GM18873 (cell line): ENCODE data around the gene RNF128.

Source experiments
- ATAC-seq: cut with Tn5 transposase; IDR thresholded peaks from one replicate; pipeline ENCODE4 v1.9.1; 2021; ENCODE audit warnings: mild to moderate bottlenecking, moderate library complexity, moderate number of reproducible peaks; ENCODE audit not compliant: unreplicated experiment, low FRiP score

RNF128 gene, protein sequence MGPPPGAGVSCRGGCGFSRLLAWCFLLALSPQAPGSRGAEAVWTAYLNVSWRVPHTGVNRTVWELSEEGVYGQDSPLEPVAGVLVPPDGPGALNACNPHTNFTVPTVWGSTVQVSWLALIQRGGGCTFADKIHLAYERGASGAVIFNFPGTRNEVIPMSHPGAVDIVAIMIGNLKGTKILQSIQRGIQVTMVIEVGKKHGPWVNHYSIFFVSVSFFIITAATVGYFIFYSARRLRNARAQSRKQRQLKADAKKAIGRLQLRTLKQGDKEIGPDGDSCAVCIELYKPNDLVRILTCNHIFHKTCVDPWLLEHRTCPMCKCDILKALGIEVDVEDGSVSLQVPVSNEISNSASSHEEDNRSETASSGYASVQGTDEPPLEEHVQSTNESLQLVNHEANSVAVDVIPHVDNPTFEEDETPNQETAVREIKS

DNA sequence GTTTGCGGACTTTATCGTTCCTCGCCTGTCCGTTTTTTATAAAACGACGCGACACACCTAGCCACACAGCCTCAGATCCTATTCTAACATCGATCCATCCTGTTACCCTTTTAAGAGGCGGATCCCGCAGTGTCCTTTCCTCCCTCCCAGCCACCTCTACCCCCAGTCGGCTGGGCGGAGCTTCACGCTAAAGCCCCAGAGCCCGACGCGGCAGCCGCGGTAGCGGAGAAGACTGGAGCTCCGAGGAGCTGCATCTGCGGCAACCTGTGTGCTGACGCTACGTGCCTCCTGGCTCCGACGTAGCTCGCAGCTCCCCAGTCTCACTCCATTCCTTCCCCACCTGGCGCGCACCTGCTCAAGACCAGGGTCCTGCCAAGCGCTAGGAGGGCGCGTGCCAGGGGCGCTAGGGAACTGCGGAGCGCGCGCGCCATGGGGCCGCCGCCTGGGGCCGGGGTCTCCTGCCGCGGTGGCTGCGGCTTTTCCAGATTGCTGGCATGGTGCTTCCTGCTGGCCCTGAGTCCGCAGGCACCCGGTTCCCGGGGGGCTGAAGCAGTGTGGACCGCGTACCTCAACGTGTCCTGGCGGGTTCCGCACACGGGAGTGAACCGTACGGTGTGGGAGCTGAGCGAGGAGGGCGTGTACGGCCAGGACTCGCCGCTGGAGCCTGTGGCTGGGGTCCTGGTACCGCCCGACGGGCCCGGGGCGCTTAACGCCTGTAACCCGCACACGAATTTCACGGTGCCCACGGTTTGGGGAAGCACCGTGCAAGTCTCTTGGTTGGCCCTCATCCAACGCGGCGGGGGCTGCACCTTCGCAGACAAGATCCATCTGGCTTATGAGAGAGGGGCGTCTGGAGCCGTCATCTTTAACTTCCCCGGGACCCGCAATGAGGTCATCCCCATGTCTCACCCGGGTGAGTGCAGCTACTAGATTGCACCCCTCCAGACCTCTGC is at the start of gene RNF128:
Gene RNF128 (plus strand): TSS at position 217 of the 953 bp plus-strand sequence. CDS start 213 bp downstream, at position 430.
- ATAC-seq, result no peak

DNA sequence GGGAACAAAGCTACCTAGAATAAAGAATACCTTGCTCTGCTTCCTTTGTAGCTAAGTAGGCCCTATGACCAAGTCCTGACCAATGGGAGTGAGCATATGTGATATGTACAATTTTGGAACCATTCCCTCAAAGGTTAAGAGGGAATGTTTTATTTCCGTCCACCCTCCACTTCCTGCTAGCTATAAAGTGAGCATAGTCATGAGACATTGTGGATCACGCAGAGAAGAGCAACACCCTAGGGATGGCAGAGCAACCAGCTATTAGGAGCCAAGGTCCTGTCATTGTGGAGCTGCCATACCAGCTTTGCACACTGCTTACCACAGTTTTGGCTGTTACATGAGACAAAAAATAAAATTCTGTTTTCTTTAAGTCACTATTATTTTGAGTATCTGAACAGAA is 45.8 kb upstream of the RNF128 start:
- no peak for ATAC-seq

DNA sequence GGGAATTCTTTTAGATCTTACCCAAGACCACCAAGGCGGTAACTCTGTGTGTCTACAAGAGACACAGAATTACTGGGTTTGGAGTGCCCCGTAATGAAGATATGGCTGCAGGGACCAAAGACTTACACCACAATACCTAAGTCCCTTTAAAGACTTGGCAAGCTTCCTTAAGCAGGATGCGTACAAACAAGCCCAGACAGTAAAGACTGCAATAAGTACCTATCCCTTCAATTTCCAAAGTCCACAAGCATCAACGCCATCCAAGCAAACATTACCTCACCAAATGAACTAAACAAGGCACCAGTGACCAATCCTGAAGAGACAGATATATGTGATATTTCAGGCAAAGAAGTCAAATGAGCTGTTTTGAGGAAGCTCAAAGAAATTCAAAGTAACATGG is 42.3 kb upstream of the RNF128 start:
- ATAC-seq, result no peak

DNA sequence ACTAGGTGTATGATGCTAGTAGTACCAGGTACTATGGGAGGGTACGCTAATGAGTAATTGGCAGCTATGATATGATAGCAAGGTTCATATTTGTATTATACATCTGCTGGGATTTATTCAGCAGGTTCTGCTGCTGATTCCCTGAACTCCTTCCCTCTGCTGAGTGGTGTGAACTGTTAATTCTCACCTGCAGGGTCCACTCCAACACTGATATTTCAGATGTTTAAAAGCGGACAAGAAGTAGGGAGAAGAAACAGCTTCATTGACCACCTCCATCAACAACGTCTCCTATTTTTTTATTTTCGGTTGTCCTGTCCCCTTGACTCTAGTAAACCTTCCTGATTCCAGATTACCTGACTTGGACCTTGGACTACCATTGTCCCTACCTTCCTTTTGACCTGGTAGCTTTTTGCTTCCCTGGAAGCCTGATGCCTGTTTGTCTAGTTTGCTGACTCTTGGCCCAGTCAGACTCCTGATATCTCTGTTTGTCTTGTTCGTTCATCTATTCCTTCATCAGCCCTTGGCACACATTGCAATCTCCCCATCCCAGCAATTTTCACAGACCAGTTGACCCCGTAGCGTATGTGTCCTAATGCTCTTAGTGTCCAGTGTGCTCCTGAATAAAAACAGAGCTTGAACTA is 34.0 kb upstream of the RNF128 start:
- no peak for ATAC-seq

DNA sequence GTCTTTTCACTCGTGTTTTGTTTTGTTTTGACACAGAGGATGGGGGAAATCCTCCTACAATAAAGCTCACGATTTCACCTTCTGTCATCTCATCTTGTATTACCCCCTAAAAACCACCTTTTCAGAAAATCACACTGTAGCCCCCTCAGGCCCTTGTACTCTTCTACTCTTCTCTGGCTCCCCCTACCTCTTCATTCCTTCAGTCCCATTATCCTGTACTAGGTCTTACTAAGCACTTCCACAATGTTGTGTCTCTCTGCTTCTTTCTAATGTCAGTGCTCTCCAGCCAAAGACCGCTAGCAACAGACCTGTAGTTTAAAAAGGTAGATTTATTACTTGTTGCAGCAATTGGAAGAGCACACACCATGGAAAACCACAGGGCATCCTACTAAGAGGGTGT is 30.0 kb upstream of the RNF128 start:
- no peak for ATAC-seq

DNA sequence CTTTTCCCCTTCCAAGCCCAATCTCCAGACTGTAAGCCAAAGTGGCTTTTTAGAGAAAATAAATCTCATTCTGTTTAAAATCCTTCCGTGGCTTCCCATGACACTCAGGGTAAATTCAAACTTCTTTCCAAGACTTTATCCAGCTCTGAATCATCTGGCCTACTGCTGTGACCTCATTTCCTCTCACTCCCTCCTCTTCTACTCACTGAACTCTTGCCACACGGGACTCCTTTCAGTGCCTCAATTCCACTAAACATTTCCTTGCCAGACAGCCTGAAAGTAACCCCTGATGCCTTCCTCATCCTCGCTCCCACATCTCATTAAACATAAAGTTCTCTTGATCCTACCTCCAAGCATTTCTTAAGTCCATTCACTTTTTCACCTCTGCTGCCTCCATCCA is 27.8 kb upstream of the RNF128 start:
- ATAC-seq, result no peak

DNA sequence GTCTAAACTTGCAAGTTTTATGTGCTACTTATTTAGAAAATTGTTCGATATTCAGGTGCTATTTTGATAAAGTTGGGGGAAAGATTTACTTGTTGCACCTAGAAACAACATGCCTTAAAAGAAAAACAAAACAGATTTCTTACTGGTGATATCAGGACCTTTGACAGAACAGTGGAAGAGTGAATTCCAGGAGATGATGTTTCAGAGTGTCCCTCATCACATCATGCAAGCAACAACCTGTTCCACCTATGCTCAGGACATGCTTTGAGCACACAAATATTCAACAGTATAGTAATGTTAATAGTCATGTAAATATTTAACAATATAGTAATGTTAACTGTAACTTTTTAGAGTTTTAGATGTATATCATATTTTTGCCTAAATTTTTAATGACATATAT is 23.9 kb upstream of the RNF128 start:
- no peak for ATAC-seq

DNA sequence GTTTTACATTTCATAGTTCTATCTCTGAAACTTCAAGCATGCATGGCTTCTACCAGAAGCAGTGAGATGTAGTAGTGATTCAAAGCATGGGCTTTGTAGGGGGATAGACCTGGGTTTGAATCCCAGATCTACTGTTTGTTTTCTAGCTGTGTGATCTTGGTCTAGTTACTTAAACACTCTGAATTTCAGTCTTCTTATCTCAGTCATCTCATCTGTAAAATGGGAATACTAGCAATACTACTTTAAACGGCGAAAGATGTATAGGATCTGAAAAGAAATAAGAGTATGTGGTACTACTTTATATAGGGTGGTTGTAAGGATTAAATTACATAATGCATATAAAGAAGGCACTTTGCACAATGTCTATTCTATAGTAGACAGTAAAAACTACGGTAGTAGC is 20.0 kb upstream of the RNF128 start:
- ATAC-seq, result no peak

DNA sequence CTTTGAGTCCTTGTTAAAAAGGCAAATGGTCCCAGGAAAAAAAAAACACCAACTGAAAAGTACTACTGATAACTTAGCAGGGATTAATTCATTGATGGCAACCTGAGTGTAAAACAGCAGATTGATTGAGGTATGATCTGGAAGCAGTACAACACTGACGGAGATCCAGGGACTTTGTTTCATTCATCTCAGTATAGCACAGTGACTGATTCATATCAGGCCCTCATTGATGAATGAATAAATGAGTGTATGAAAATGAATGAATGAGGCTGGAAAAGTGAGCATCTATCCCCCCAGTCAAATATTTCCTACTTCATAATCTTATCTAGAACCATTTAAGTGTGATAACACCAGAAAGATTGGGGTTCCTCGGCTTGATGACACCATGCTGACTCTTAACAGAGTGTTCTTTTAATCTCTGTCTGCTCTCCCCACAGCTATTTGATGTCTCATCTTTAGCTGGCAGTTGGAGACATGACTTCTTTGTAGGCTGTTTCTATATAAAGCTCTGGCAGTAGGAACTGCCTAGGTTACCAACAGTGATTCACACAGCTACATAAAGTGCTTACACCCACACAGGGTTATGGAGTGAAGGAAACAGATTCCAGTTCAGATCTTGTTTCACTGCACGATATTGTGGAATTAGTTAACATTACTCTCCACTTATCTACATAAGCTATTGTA is 18.6 kb upstream of the RNF128 start:
- no peak for ATAC-seq

DNA sequence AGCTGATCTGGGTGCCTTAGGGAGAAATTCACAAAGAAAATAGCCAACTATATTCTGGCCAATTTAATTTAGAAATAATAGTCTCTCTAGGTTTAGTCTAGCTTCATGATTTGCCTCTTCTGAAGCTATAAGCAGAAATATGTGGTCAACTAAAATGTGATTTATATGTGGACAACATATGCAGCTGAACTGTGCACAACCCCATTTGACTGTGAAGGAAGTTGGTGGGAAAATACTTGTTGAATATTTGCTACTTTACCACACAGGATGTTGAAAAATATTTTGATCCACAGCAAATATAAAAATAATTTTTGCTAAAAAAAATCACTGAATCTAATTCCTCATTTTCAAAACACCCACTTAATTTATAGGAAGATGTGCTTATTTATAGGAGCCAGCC is 15.7 kb upstream of the RNF128 start:
- ATAC-seq, result no peak

DNA sequence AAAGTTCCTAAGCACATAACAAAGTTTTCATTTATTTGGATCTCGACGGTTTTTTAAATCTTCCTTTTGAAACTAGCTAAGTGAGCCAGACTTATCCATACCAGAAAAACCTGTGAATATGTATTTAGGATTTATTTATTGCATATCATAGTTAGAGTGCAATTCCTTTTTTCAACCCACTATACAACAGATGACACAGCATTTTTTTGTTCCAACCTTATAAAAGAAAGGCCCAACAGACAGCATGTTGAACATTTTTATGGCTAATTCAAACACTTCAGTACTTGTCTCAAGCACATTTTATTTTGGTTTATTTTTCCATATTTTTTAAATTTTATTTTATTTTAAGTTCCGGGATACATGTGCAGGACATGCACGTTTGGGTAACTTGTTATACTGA is 15.1 kb upstream of the RNF128 start:
- ATAC-seq, result no peak

DNA sequence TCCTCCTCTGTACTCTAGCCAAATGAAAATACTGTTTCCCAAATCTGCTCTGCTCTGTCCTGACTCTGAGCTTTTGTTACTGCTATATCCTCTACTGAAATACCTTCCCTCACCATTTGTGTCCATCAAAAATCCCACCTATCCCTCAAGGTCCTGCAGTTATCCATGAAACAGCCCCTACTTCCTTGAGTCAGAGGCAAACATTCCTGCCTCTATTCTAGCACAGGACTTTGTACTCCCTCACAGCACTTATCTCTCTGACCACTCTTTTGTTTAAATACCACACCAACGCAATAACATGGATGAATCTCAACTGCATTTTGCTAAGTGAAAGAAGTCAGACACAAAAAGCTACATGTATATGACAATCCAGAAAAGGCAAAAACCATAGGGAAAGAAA is 10.5 kb upstream of the RNF128 start:
- ATAC-seq, result no peak

DNA sequence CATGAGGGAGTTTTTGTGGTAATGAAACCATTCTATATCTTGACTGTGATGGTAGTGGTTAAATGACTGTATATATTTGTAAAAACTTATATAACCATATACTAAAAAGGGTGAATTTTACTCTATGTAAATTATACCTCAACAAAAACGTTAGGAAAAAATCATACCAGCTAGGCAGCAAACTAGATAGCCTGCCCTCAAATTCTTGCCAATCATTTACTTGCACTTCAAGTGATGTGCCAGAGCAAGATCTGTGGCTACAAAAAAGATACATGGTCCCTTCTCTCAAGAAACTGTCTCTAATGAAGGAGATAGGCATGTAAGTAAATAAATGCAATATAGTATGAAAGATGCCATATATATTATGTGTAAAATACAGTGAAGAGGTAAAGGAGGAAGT is 10.0 kb upstream of the RNF128 start:
- no peak for ATAC-seq

DNA sequence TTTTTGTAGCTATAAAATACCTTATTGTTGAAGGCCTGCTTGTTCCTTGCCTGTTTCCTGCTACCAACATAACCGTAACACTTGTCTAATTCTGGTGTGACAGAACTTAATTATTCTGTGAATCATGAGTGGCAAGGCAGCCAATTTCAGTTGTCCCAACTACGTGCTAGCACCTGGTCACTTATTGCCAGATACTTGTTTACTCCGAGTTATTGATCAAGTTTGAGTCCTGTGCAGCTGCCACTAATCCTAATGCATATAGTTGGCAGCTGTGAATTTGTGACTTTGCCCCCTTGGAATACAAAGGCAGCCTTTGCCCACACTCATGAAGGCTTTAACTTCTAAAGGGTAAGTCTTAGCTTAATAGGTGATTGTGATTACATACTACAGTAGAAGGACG is 7.8 kb upstream of the RNF128 start:
- no peak for ATAC-seq

DNA sequence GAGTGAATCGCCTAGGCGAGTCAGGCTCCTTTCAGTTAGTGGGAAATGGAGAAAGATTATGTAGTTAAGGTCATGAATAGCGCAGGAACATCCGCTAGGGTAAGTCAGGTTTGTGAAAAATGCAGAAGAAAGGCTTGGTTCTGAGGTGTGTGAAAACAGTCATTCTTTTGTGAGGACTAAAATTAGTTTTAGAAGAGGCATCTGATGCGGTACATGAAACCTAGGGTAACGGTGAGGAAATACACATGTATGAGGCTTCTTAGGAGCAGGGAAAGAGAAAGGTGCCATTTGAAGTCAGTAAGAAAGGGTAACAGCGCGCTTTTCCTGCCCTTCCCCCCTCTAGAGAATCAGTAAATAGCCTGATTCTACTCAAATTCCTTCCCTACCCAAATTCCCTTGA is 570 bp upstream of the RNF128 start:
- ATAC-seq, result no peak

DNA sequence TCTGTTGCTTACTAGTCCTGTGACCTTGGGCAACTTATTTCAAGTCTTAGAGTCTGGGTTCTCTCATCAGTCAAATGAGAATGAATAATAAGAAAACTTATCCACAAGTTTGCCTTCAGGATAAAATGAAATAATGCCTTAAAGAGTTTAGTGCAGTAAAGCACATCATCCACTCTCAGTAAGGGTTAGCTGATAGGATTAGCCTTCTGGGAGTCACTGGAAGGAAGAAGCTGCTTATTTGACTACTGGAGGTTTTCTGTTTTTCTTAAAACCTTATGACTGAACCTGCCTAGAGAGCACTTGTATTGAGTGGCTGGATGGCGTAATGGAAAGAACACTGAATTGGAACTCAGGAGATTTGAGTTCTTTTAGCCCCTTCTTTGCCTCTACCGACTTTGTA is 1.8 kb downstream of the RNF128 start:
- ATAC-seq, result no peak

DNA sequence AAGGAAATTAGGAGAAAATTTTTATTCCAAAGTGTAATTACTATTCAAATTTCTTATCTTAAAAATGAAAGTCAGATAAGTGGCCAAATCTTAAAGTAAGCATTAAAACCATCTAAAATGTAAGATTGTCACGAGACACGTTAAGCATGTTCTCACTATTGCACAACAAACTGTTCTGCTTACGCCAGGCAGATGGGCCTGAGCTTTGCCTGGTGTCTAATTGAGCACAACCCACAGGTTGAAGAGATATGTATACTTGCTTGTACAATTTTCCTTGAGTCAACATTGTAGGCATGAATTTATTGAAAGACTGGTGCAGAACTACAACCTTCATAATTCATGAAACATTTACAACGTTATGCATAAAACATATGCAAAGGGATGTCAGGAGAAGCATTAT is 3.9 kb downstream of the RNF128 start:
- no peak for ATAC-seq

DNA sequence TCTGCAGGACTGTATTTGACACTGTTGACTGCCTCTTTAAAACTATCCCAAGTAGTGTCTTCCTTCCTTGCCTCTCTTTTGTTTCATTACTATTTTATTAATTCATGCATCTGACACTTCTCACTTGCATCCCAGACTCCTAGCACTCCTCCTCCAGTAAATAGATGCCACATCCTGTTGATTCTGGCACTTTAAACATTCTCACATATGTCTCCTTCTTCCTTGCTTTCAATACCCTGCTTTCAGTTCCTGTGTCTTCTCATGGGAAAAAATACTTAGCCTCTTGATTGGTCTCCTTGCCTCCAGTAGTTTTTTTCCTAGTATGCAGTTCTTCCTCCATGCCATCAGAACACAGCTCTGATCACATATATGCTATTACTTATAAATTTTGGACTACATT is 5.1 kb downstream of the RNF128 start:
- ATAC-seq, result no peak

DNA sequence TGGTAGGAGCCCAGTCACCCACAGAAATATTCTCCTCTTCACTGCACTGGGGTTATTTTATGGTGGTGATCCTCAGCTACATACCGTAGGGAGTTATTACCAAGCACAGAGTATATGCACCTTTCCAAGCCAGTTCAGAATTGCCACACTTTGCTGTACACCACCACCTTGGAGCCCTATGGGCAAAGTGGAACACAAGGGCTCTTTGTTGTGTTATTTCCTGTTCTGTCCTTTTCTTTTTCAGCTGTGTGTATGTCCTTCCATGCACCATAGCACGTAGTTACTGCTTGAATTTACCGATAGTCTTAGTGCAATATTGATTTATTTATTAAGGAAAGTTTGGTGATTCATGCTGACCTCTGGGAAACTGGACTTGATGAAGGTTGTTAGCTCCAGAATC is 8.3 kb downstream of the RNF128 start:
- ATAC-seq, result no peak

DNA sequence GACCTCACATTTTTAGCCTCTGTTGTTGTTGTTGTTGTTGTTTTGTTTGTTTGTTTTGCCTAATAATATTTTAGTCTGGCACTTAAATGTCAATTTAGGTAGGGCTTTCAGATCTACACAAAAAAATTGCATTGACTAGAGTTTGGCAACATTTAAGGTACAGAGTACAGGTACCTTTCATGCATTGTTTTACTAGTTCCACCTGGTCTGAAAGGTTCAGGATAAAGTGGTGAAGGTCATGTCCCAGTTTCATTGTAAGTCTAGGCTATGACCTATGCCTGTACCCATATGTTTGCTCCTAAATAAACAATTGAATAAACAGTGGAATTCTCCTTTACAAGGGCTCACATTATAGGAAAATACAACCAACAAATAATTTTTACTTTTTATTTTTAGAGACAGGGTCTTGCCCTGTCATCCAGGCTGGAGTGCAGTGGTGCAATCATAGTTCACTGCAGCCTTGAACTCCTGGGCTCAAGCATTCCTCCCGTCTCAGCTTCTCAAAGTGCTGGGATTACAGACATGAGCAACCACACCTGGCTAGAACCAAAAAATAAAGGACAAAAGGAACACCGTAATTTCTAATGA is 13.8 kb downstream of the RNF128 start:
- ATAC-seq, result no peak
